K562 (cell line): ENCODE measurements around the gene AHI1. TPM values are rescaled to one million over a fixed set of nuclear protein-coding genes. Genes with fewer than 3 reads are reported as not detected.

Experiments
- ATAC-seq: fragments of 200-7000 bp; cut with Tn5 transposase; 3 replicates; pipeline ENCODE4 v1.9.1; 2020; ENCODE audit warnings: moderate library complexity
- BruUV-seq: library from RNA; stranded (reverse); fragments of 400-500 nt; replicated peaks from 2 replicates; lab custom pipeline; 2021; lab: Mats Ljungman, UMichigan
- CTCF ChIA-PET: fragments of 300-600 bp; formaldehyde crosslinking; extraction: SDS; loops from one replicate; lab custom pipeline; 2021; ENCODE audit warnings: low intra/inter-chr PET ratio; lab: Yijun Ruan, JAX
- POLR2A ChIA-PET: fragments of 300-600, 350-650 bp; sonication (Branson Sonifier 250); formaldehyde crosslinking; extraction: SDS; loops from one replicate; lab custom pipeline; 2021; ENCODE audit warnings: antibody characterized with exemption, inconsistent platforms; lab: Yijun Ruan, JAX
- DNase-seq, 4 experiments: peaks; one replicate each; pipeline versions ENCODE4 v3.0.0 to v3.0.0-alpha.2; 2011 to 2018; ENCODE audit warnings: low spot score in 3 of 4, mixed read lengths in 3 of 4; ENCODE audit errors: extremely low read depth in 1 of 4
- FAIRE-seq: peaks from 2 replicates; lab custom pipeline; 2011; peaks lifted over from hg19 to GRCh38; lab: Jason Lieb, UNC
- H2AFZ ChIP-seq: 2 replicates; pipeline ENCODE4 v1.6.0; 2011; ENCODE audit warnings: low read depth, low read length, control low read depth, inconsistent platforms
- H3K27ac ChIP-seq: fragments of 200-600 bp; 3 replicates; pipeline ENCODE4 v1.8.0; 2011; ENCODE audit warnings: low read depth, mild to moderate bottlenecking, control low read depth, inconsistent platforms, low read length, moderate library complexity, mixed read lengths; ENCODE audit errors: extremely low read depth
- H3K27me3 ChIP-seq, 2 experiments: fragments of 300-600 bp in 1 of 2; 2 replicates in 1 of 2; 3 replicates in 1 of 2; pipeline versions ENCODE4 v1.6.0 to v1.8.0; 2011; ENCODE audit warnings: inconsistent platforms in 2 of 2, low read length in 2 of 2, mild to moderate bottlenecking in 1 of 2, mixed read lengths in 1 of 2, moderate library complexity in 1 of 2; ENCODE audit not compliant: control insufficient read depth in 2 of 2, insufficient read depth in 2 of 2
- H3K36me3 ChIP-seq: fragments of 300-600 bp; 3 replicates; pipeline ENCODE4 v1.8.0; 2011; ENCODE audit warnings: mild to moderate bottlenecking, low read length, inconsistent platforms; ENCODE audit not compliant: control insufficient read depth, insufficient read depth
- H3K4me1 ChIP-seq, 2 experiments: fragments of 200-600 bp in 1 of 2; replicated peaks in 1 of 2; 2 replicates in 1 of 2; 3 replicates in 1 of 2; pipeline versions ENCODE4 v1.5.1 to v1.8.0; 2011; ENCODE audit warnings: inconsistent platforms in 2 of 2, low read length in 2 of 2, mild to moderate bottlenecking in 1 of 2, mixed read lengths in 1 of 2, moderate library complexity in 1 of 2; ENCODE audit not compliant: control insufficient read depth in 2 of 2, insufficient read depth in 2 of 2
- H3K4me2 ChIP-seq: 2 replicates; pipeline ENCODE4 v1.6.1; 2011; ENCODE audit warnings: low read length, control low read depth, inconsistent platforms, mixed read lengths; ENCODE audit not compliant: insufficient read depth
- H3K4me3 ChIP-seq: fragments of 200-600 bp; sonication (generic), shearing (Covaris generic); 2 replicates; pipeline ENCODE4 v1.5.1; 2016; ENCODE audit warnings: control low read depth, inconsistent platforms
- H3K79me2 ChIP-seq: fragments of 200-600 bp; 3 replicates; pipeline ENCODE4 v1.8.0; 2011; ENCODE audit warnings: low read length, inconsistent platforms; ENCODE audit not compliant: control insufficient read depth, insufficient read depth
- H3K9ac ChIP-seq, 2 experiments: 2 replicates each; pipeline versions ENCODE4 v1.6.0 to v1.6.1; 2011; ENCODE audit warnings: low read depth in 2 of 2, low read length in 2 of 2, control low read depth in 1 of 2, inconsistent platforms in 1 of 2, mild to moderate bottlenecking in 1 of 2, mixed read lengths in 1 of 2; ENCODE audit not compliant: insufficient read depth in 1 of 2
- H3K9me1 ChIP-seq: one replicate; pipeline ENCODE4 v1.6.0; 2011; ENCODE audit warnings: inconsistent platforms, mild to moderate bottlenecking, low read length, moderate library complexity; ENCODE audit not compliant: control insufficient read depth, insufficient read depth
- H3K9me3 ChIP-seq: replicated peaks from 2 replicates; pipeline ENCODE4 v1.5.1; 2011; ENCODE audit warnings: low read depth, low read length, inconsistent platforms; ENCODE audit not compliant: control insufficient read depth, insufficient read depth
- H4K20me1 ChIP-seq: replicated peaks from 2 replicates; pipeline ENCODE4 v1.6.1; 2011; ENCODE audit warnings: low read length, inconsistent platforms, mixed read lengths; ENCODE audit not compliant: control insufficient read depth, insufficient read depth
- ATF2 ChIP-seq: sonication (generic); formaldehyde crosslinking; IDR thresholded peaks from 2 replicates; pipeline ENCODE4 v1.8.1; 2022; ENCODE audit warnings: missing genetic modification reagents
- CHCHD3 ChIP-seq: fragments of 250-450 bp; sonication (Bioruptor Pico); IDR thresholded peaks from 2 replicates; pipeline ENCODE4 v2.1.2; 2022; ENCODE audit warnings: mild to moderate bottlenecking
- DIDO1 ChIP-seq: fragments of 450-650 bp; IDR thresholded peaks from 2 replicates; pipeline ENCODE4 v1.6.1; 2016; ENCODE audit warnings: low read depth, missing biosample characterization, missing genetic modification characterization
- DPF2 ChIP-seq: fragments of 450-650 bp; IDR thresholded peaks from 2 replicates; pipeline ENCODE4 v1.6.1; 2016
- GTF2E2 ChIP-seq: fragments of 200-800 bp; sonication (Bioruptor generic); IDR thresholded peaks from 2 replicates; pipeline ENCODE4 v1.6.1; 2016; ENCODE audit warnings: missing genetic modification characterization, missing compliant biosample characterization
- HNRNPL ChIP-seq: fragments of 200-400 bp; formaldehyde crosslinking; IDR thresholded peaks from 2 replicates; pipeline ENCODE4 v1.6.1; 2017; ENCODE audit warnings: low read depth, mild to moderate bottlenecking, low read length
- KAT7 ChIP-seq: sonication (generic); formaldehyde crosslinking; IDR thresholded peaks from 2 replicates; pipeline ENCODE4 v1.8.0; 2022; ENCODE audit warnings: missing genetic modification reagents, mild to moderate bottlenecking, borderline replicate concordance
- MCM2 ChIP-seq: fragments of 450-650 bp; IDR thresholded peaks from 2 replicates; pipeline ENCODE4 v1.6.1; 2017; ENCODE audit warnings: low read depth, mild to moderate bottlenecking
- MEF2A ChIP-seq: IDR thresholded peaks from 2 replicates; pipeline ENCODE4 v1.6.1; 2011; ENCODE audit warnings: low read depth, mild to moderate bottlenecking, low read length, moderate library complexity; ENCODE audit not compliant: control insufficient read depth
- MXI1 ChIP-seq: IDR thresholded peaks from 2 replicates; pipeline ENCODE4 v1.6.1; 2011; ENCODE audit warnings: low read depth, mild to moderate bottlenecking, improper control_type of control experiment, low read length
- PHB2 ChIP-seq: fragments of 450-650 bp; IDR thresholded peaks from 2 replicates; pipeline ENCODE4 v1.6.1; 2017; ENCODE audit warnings: low read depth
- SRSF1 ChIP-seq: fragments of 200-400 bp; formaldehyde crosslinking; IDR thresholded peaks from 2 replicates; pipeline ENCODE4 v1.6.1; 2017; ENCODE audit warnings: mild to moderate bottlenecking, low read depth, low read length, moderate library complexity
- ZBTB1 ChIP-seq: sonication (generic); formaldehyde crosslinking; IDR thresholded peaks from 2 replicates; pipeline ENCODE4 v1.8.1; 2023; ENCODE audit warnings: missing genetic modification reagents, low read depth, mild to moderate bottlenecking, borderline replicate concordance
- WGBS: fragments of 100-300 bp; shearing (Covaris generic); methylation state at CpG from one replicate; pipeline ENCODE4 v1.1.6; 2016; ENCODE audit warnings: low coverage, mixed read lengths; ENCODE audit not compliant: insufficient coverage; ENCODE audit errors: missing lambda C conversion rate; 5-methylcytosine and 5-hydroxymethylcytosine counted together
- in situ Hi-C: fragments of 300-500 bp; cut with MboI; formaldehyde crosslinking; loops from 4 replicates; pipeline ENCODE4 v1.15.0; 2018; ENCODE audit warnings: inconsistent platforms, mixed read lengths
- intact Hi-C: fragments of 100-400 bp; cut with micrococcal nuclease; formaldehyde crosslinking; loops from 2 replicates; pipeline ENCODE4 v1.14.2; 2022
- polyA plus RNA-seq, 8 experiments: library from polyadenylated mRNA; depleted of rRNA in 4 of 8; stranded (reverse) in 5 of 8; unstranded in 3 of 8; fragments of >200 nt; fragmentation: Nextera tagmentation in 2 of 8; fragmentation: Illumina TruSeq in 1 of 8; extraction: Ambion mirVana in 2 of 8; extraction: Trizol in 1 of 8; gene quantifications; 2 replicates each; pipeline versions ENCODE4 v1.2.1 to v1.2.3, GENCODE V29; 2011 to 2014; ENCODE audit warnings: inconsistent platforms in 1 of 8, missing spikeins in 1 of 8
- total RNA-seq, 7 experiments: library from RNA; depleted of rRNA in 6 of 7; stranded (reverse); fragments of >200 nt in 6 of 7; fragmentation: Illumina TruSeq in 2 of 7; extraction: Trizol in 2 of 7; gene quantifications; 2 replicates each; pipeline versions ENCODE4 v1.2.1 to v1.2.3, GENCODE V29; 2011 to 2021; ENCODE audit warnings: low replicate concordance in 1 of 7

AHI1 gene
- total and polyA plus RNA-seq, 9 of the 15 experiments (the other 6 are each of a cell fraction or from before 2014, with no cell fraction given), result 24.7 to 54.9 (median 32.2) TPM

GRCh38 chr6:135474362-135474761 is 23.2 kb downstream of the AHI1 start:
- CTCF ChIA-PET, result no interaction called here
- 0 out of 2 replicates have a peak, but pooled peaks cover 3% of the 10 kb centered on the region for H3K9me3 ChIP-seq
- H3K79me2 ChIP-seq, result no peaks in the 10 kb centered on the region
- H3K4me1 ChIP-seq, result no peaks in the 10 kb centered on the region
- BruUV-seq, result no TSS peak
- H2AFZ ChIP-seq, result no peak overlapping the region
- in situ Hi-C loops (no loop called here), intact Hi-C loops (no loop called here)
- no peaks in the 10 kb centered on the region for H4K20me1 ChIP-seq
- POLR2A ChIA-PET, result interaction anchor here (1.0 kb wide), 1 partner anchor 10 kb away, joined by 3 read pairs; no protein-coding TSS in a partner anchor
- no peak for DNase-seq
- H3K4me2 ChIP-seq, result no peak overlapping the region
- H3K9me1 ChIP-seq, result no peaks in the 10 kb centered on the region
- H3K4me3 ChIP-seq, result no peak overlapping the region
- peaks cover 14% of the 10 kb centered on the region; the same call in 2 of the 3 replicates for H3K36me3 ChIP-seq
- no peak overlapping the region for H3K27ac ChIP-seq
- ATAC-seq, result no peak
- TF ChIP-seq PHB2, result no peak
- no peak for TF ChIP-seq DIDO1
- H3K9ac ChIP-seq, result no peak overlapping the region
- no peak for FAIRE-seq
- no peaks in the 10 kb centered on the region for H3K27me3 ChIP-seq

- H3K9me1 ChIP-seq, result no peaks in the 10 kb centered on the region
- TF ChIP-seq SRSF1 (no peak), DPF2 (no peak), CHCHD3 (no peak), MEF2A (no peak), MXI1 (no peak), MCM2 (no peak), KAT7 (CRISPR knock-in tag) (no peak), GTF2E2 (no peak), ZBTB1 (CRISPR knock-in tag) (no peak), ATF2 (CRISPR knock-in tag) (no peak), HNRNPL (no peak)
- in situ Hi-C loops, result no loop called here
- H3K4me1 ChIP-seq, result no peaks in the 10 kb centered on the region
- H3K79me2 ChIP-seq, result no peaks in the 10 kb centered on the region
- intact Hi-C loops, result no loop called here
- ATAC-seq (no peak), DNase-seq (no peak), FAIRE-seq (no peak)
- 85% methylated on average over 4 of the region's 4 CpGs for whole genome bisulfite sequencing
- no peak overlapping the region for H2AFZ ChIP-seq
- no TSS peak for BruUV-seq
- no peaks in the 10 kb centered on the region for H3K9me3 ChIP-seq
- no peak overlapping the region for H3K9ac ChIP-seq
- H3K36me3 ChIP-seq, result peaks cover 50% of the 10 kb centered on the region
- no peak overlapping the region for H3K4me3 ChIP-seq
- H3K27me3 ChIP-seq, result no peaks in the 10 kb centered on the region
- H4K20me1 ChIP-seq, result no peaks in the 10 kb centered on the region
- no peak overlapping the region for H3K27ac ChIP-seq
- ChIA-PET POLR2A (no interaction called here), CTCF (no interaction called here)
- H3K4me2 ChIP-seq, result no peak overlapping the region
These were observed 31.6 kb downstream of the AHI1 start for GRCh38 chr6:135465903-135466302.
